IPS-18c (cell line): Measurements from ENCODE around the gene PHF19.

Source experiments
- H3K4me3 ChIP-seq: 2 replicates; pipeline ENCODE4 v1.7.0; 2013; ENCODE audit warnings: low read depth, mild to moderate bottlenecking, low read length, moderate library complexity; ENCODE audit not compliant: insufficient read depth
- H3K9me3 ChIP-seq: one replicate; pipeline ENCODE4 v1.6.1; 2013; ENCODE audit warnings: mild to moderate bottlenecking, low read length, moderate library complexity; ENCODE audit not compliant: control insufficient read depth, insufficient read depth

The PHF19 gene

DNA sequence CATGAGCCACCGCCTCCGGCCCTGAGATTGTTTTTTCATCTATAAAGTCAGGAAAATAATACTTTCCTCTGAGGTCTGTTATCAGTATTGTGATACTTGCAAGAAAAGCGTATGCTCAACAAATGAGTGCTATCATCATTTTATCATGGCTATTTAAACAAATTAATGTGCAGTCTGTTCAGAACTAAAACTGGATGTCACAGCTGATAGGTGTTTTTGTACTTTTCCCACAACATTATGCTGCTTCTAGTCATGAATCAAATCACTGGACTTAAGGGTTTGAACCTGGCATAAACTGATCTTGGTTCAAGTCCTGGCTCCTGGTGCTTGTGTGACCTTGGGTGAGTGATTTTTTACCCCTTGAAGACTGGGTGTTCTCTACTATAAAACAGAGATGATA is 21.4 kb upstream of the PHF19 start:
- no peaks in the 10 kb centered on the region for H3K9me3 ChIP-seq
- no peak overlapping the region for H3K4me3 ChIP-seq

GRCh38 chr9:120895951-120896350 is 19.0 kb upstream of the PHF19 start:
- Histone ChIP-seq H3K9me3 (no peaks in the 10 kb centered on the region), H3K4me3 (no peak overlapping the region)

DNA sequence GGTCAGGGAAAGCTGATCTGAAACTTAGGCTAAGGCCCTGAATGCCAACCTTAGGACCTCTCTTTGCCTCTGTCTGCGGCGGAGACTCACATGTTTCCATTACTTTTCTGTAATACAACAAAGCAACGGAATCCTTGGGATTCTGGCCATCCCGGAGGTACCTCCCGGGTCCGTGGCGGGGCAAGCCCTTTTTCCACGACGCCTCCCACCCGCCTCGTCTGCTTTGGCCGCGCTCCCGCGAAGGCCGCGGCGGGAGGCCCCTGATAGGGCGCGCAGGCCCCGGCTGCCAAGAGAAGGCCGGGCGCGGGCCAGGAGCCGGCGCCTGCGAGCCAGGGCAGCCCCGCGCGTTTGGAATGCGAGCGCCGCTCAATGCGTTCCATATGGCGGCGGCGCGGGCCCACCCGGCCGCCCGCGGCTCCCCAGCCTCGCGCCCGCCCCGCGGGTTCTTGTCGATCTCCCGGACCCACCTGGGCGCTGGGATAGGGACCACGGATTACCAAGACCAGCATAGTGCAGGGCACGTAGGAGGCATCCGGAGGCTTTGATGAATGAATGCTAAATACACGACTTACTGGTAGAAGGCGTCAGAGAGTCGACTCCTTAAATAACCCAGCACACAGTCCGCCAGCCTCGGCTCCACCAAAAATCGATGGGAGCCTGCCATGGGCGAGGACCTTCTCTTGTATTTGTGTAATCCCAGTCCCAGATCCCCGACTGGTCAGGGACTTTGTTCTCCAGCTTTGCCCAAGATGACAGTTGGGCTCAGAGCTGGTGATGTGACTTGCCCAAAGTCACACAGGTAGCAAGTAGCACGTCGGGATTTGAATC is 17.5 kb upstream of the PHF19 start:
- no peaks in the 10 kb centered on the region for H3K9me3 ChIP-seq
- peak overlapping the region; percentile 31; the same call in 1 of the 2 replicates for H3K4me3 ChIP-seq

DNA sequence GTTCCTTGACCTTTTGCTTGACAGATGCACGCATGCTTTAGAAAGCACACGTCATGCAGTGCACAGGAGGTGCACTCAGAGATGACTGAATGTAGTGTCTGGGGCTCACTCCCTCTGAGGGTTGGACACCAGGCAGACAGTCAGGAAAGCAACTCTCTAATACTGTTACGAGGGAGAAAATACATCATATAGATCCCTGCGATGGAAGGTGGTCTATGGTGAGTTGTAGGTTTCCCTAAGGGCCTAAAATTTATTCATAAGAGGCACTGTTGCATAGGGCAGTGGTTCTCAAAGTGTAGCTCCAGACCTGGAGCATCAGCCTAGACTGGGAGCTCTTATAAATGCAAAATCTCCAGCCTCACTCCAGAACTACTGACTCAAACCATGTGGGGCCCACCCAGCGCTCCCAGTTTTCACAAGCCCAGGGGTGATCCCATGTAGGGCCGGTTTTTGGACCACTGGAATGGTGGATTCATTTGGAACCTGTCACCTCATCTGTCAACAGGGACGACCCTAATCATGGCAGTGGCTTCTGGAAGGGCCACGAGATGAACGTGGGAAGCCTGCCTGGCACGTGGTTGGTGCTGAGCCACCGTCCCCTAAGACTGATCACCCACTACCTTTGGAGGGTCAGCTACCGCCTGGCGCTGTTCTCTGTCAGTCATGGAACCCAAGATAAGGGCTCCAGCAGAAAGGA is 16.8 kb upstream of the PHF19 start:
- no peak overlapping the region for H3K4me3 ChIP-seq

DNA sequence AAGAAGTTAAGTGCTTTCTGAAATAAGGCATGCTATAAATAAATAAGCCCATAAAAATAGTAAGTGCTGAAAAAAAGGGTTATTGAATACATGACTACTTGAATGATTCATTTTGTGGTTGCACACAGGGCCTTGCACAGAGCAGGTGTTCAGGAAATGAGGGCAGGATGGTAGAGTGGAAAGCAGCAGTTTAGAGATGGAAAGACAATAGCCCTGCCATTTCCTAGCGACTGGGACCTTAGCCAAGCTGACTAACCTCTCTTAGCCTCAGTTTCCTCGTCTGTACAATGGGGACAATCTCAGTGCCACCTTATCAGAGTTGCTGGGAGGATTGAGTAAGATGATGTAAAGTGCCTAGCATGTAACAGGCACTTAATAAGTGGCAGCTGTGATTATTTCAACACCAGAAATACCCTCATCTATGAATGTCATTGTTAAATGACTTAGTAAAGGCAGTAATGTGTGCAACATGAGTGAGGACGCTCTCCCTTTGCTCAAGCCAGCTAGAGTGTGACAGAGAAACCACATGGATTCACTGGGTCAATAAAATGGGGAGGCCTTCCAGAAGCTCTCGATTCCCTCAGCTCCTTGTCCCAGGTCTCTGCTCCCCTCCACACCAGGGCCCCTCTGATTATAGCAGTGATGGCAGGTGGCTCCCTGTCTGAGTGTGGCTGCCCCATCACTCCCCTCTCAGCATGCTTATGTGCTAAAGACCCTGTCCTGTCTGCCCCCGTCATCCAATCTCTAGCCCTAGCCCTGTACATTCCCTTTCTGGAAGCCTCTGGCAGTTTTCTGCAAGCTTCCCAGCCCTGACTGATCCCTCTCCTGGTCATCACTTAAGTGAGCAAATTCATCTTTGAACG is 16.0 kb upstream of the PHF19 start:
- no peak overlapping the region for H3K4me3 ChIP-seq
- no peaks in the 10 kb centered on the region for H3K9me3 ChIP-seq

More for the DNA sequence above, 16.8 kb upstream of the PHF19 start:
- no peaks in the 10 kb centered on the region for H3K9me3 ChIP-seq

- H3K4me3 ChIP-seq = no peak overlapping the region
- no peaks in the 10 kb centered on the region for H3K9me3 ChIP-seq
Observed at GRCh38 chr9:120891884-120892747, 15.1 kb upstream of the PHF19 start.

GRCh38 chr9:120891245-120891883 is 14.4 kb upstream of the PHF19 start:
- H3K9me3 ChIP-seq = no peaks in the 10 kb centered on the region
- no peak overlapping the region for H3K4me3 ChIP-seq

DNA sequence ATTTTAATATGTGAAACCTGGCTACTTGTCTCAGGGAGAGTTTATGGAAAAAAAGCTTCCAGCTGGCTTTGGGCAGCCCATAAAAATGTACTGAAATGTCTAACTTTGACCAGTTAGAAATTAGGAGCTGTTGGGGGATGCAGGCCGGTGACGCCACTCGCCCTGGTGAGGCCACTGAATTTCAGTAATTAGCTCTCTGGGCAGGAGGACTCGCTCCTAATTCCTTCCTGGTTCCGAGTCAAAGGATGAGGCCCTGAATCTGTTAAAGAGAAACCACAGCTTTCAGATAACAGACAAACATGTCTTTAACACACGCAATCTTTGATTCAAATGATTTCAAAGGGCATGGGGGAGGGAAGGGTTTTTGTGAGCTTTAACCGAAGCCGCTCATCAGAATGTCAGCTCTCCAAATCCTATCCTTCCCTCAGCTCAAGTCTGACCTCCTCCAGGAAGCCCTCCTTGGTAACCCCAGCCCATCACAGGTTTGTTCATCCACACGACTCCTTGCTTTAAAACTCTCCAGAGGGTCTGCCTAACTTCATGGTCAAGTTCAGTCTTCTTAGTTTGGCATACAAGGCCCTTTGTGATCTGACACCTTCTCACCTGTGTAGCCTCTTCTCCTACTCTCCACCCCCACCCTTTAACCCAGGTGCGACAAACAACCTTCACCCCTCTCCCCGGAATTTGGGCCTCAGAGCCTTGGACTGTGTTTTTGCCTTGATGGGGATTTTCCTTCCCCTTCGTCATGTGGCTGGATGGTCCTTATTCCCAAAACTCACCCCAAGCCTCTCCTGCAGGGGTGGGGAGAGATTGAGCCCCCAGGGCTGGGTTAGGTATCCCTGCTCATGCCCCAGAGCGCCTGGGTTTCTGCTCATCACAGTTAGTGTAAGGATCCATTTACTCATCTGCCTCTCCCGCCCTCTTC is 13.6 kb upstream of the PHF19 start:
- Histone ChIP-seq H3K4me3 (no peak overlapping the region), H3K9me3 (no peaks in the 10 kb centered on the region)

GRCh38 chr9:120889606-120890271 is 12.8 kb upstream of the PHF19 start:
- no peaks in the 10 kb centered on the region for H3K9me3 ChIP-seq
- H3K4me3 ChIP-seq = no peak overlapping the region

- Histone ChIP-seq H3K4me3 (no peak overlapping the region), H3K9me3 (no peaks in the 10 kb centered on the region)
Observed at GRCh38 chr9:120888626-120889025, 11.6 kb upstream of the PHF19 start.

DNA sequence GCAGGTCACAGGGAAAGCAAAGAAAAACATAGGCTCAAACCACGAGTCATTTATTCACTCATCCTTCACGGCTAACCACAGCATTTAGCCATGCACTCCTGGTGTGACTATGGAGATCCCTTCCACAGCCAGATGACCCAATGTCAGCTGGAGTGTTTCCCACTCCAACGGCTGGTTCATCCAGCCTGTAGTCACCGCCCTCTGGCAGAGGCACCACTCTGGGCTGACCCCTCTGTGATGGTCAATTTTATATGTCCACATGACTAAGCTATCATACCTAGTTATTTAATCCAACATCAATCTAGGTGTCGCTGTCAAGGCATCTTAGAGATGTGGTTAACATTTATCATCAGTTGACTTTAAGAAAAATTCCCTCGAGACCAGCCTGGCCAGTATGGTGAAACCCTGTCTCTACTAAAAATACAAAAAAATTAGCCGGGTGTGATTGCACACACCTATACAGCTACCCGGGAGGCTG is 9.5 kb upstream of the PHF19 start:
- H3K4me3 ChIP-seq = no peak overlapping the region
- H3K9me3 ChIP-seq = no peaks in the 10 kb centered on the region

GRCh38 chr9:120885958-120886357 is 9.0 kb upstream of the PHF19 start:
- no peak overlapping the region for H3K4me3 ChIP-seq
- H3K9me3 ChIP-seq = no peaks in the 10 kb centered on the region

DNA sequence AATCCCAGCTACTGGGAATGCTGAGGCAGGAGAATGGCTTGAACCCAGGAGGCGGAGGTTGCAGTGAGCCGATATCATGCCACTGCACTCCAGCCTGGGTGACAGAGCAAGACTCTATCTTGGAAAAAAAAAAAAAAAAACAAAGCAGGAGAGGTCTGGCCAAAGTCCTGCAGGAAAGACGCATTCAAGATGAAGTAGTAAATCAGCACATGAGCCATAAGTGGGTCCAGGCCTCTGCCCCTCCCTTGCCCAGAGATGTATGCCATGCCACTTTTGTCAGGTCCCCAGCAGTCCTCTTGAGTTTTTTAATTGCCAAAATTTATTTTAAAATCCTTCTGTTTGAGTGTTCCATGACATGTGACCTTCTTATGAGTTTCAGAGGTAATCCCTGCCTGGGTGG is 8.5 kb upstream of the PHF19 start:
- Histone ChIP-seq H3K4me3 (no peak overlapping the region), H3K9me3 (no peaks in the 10 kb centered on the region)

GRCh38 chr9:120883608-120883996 is 6.6 kb upstream of the PHF19 start:
- H3K9me3 ChIP-seq = no peaks in the 10 kb centered on the region
- no peak overlapping the region for H3K4me3 ChIP-seq
